Measurements from ENCODE around the gene PRLR. TPM values are rescaled to one million over a fixed set of nuclear protein-coding genes. Genes with fewer than 3 reads are reported as not detected.
"Not testable (repeated sequence)": the region's sequence is repeated elsewhere in the genome, so short reads cannot be mapped to it uniquely, and the experiment has no call there.

The PRLR gene
- total RNA-seq, 4 donors from 2014 or later, result 15.8 to 80.6 (median 48.0) TPM

- no peak for DNase-seq
- no peak overlapping the region for H3K27ac ChIP-seq
- no peaks in the 10 kb centered on the region for H3K9me3 ChIP-seq
- no peaks in the 10 kb centered on the region for H3K36me3 ChIP-seq
- no peak overlapping the region for H3K4me3 ChIP-seq
- intact Hi-C loops (cut with DNase I; ENCODE audit: low total_unique reads), result no loop called here
- no peak for TF ChIP-seq POLR2A (IDR thresholded peaks at IDR 0.05)
- no peak for TF ChIP-seq CTCF (IDR thresholded peaks at IDR 0.05)
- H3K4me1 ChIP-seq, result no peaks in the 10 kb centered on the region
- no peaks in the 10 kb centered on the region for H3K27me3 ChIP-seq
Measured at GRCh38 chr5:35112300-35112699, 118.0 kb downstream of the PRLR start.

- DNase-seq; H3K27ac ChIP-seq; H3K4me1 ChIP-seq; H3K36me3 ChIP-seq; H3K4me3 ChIP-seq; H3K9me3 ChIP-seq; H3K27me3 ChIP-seq; intact Hi-C loops (cut with DNase I; ENCODE audit: low total_unique reads): not testable (repeated sequence)
Measured at GRCh38 chr5:35104550-35104949, 125.7 kb downstream of the PRLR start.

DNA sequence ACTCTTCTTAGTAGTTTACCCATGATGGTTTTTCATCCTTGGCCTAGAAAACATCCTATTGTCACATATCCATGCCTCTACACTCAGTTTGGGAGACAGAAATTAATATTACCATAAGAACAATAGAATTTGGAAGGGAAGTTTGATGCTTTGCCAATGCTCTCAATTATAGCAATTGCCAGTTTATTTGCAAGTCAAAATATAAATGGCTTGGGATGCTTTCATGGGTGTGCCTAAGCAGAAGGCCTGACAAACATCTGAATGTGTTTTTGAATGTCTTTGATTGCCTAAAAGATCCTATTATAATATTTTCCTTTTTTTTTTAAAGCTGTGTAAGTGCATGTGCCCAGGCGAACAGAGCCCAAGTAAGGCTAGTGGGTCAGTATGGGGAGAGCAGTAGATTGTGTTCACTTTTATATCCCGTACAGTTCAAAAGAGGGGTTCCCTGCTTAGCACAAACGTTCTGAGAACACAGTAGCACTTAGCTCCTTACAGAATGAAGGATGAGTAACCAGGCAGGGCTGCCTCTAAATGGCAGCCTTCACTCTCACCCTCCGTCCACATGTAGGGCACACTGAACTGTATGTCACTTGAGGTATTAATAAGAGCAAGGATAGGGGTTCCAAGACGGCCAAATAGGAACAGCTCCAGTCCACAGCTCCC lies 126.5 kb downstream of the PRLR start:
- Histone ChIP-seq H3K27ac (no peak overlapping the region), H3K4me1 (no peaks in the 10 kb centered on the region), H3K4me3 (no peak overlapping the region), H3K36me3 (no peaks in the 10 kb centered on the region), H3K27me3 (no peaks in the 10 kb centered on the region), H3K9me3 (no peaks in the 10 kb centered on the region)
- intact Hi-C loops (cut with DNase I; ENCODE audit: low total_unique reads), result no loop called here
- no peak for DNase-seq
- TF ChIP-seq CTCF (IDR thresholded peaks at IDR 0.05) (no peak), POLR2A (IDR thresholded peaks at IDR 0.05) (no peak)

- H3K9me3 ChIP-seq; H3K4me3 ChIP-seq; DNase-seq; H3K4me1 ChIP-seq; H3K27ac ChIP-seq; H3K27me3 ChIP-seq; H3K36me3 ChIP-seq; intact Hi-C loops (cut with DNase I; ENCODE audit: low total_unique reads): not testable (repeated sequence)
Measured at GRCh38 chr5:35101720-35102119, 128.6 kb downstream of the PRLR start.

DNA sequence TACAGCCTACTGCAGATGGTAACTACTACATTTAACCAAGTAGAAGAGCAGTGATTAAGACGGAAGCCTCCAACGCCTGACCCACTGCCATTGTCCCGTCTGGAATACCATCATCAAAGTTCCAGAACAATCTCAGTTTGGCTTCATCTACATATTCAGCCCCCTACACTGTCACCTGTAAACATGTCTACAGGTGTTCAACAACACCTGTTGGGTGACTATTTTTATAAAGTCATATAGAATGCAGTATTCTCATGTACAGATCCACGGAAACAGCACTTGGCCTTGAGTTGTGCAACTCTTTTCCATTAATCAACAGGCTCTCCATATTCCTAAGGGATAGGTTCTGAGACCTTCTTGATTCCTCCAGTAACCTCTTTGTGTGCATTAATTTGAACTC lies 129.3 kb downstream of the PRLR start:
- DNase-seq, result no peak
- Histone ChIP-seq H3K9me3 (no peaks in the 10 kb centered on the region), H3K27me3 (no peaks in the 10 kb centered on the region), H3K4me1 (no peaks in the 10 kb centered on the region), H3K4me3 (no peak overlapping the region), H3K36me3 (no peaks in the 10 kb centered on the region), H3K27ac (no peak overlapping the region)
- intact Hi-C loops (cut with DNase I; ENCODE audit: low total_unique reads), result no loop called here
- TF ChIP-seq CTCF (IDR thresholded peaks at IDR 0.05), result no peak
- no peak for TF ChIP-seq POLR2A (IDR thresholded peaks at IDR 0.05)

DNA sequence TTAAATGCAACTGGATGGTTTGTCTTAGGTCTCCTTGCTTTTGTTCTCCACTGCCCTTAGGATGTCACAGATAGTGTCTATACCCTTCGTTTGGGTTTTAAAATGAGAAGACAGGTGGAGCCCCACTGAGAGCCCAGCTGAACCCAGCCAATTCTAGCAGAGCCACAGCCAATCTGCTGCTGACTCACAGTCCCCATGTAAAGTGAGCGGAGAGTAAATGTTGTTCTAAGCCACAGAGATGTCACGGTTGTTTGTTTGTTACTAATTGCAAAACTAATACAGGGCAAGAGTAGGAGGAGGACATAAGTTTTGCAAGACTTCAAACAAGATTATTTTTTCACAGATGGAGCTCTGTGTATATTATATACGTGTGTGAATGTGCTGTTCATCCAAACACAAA lies 132.1 kb downstream of the PRLR start:
- intact Hi-C loops (cut with DNase I; ENCODE audit: low total_unique reads), result no loop called here

More for the DNA sequence above, 132.1 kb downstream of the PRLR start:
- TF ChIP-seq POLR2A (IDR thresholded peaks at IDR 0.05) (no peak), CTCF (IDR thresholded peaks at IDR 0.05) (no peak)
- no peak overlapping the region for H3K4me3 ChIP-seq
- no peaks in the 10 kb centered on the region for H3K4me1 ChIP-seq
- H3K27ac ChIP-seq, result no peak overlapping the region
- DNase-seq, result no peak
- H3K9me3 ChIP-seq, result no peaks in the 10 kb centered on the region
- H3K36me3 ChIP-seq, result no peaks in the 10 kb centered on the region
- no peaks in the 10 kb centered on the region for H3K27me3 ChIP-seq

Measured in uterus (tissue), 4 donors.